NB4 (cell line): ENCODE results near the gene ZRANB3.
"Not testable (repeated sequence)": the region's sequence is repeated elsewhere in the genome, so short reads cannot be mapped to it uniquely, and the experiment has no call there.

Source experiments
- DNase-seq: peaks from one replicate; pipeline ENCODE4 v3.0.0; 2010; ENCODE audit warnings: low read depth
- H3K4me3 ChIP-seq: one replicate; pipeline ENCODE4 v1.5.1; 2011; ENCODE audit warnings: mild to moderate bottlenecking, low read depth, low read length, moderate library complexity
- MYC ChIP-seq: IDR thresholded peaks from 2 replicates; pipeline ENCODE4 v1.6.1; 2011; ENCODE audit warnings: low read depth, low read length
- POLR2A ChIP-seq: IDR thresholded peaks from 2 replicates; pipeline ENCODE4 v1.6.1; 2011; ENCODE audit warnings: mild to moderate bottlenecking; ENCODE audit not compliant: insufficient read length; ENCODE audit errors: extremely low read depth
- TF ChIP-seq, protein P1 (sequence below): IDR thresholded peaks from one replicate; pipeline ENCODE4 v1.5.1; 2012; ENCODE audit warnings: low read depth, low read length
- TF ChIP-seq, protein P2 (sequence below): IDR thresholded peaks from 2 replicates; pipeline ENCODE4 v1.6.1; 2011; ENCODE audit warnings: low read depth, low read length

The ZRANB3 gene

GRCh38 chr2:135093193-135093592, 437.8 kb downstream of the ZRANB3 start:
- TF ChIP-seq POLR2A: no peak
- TF ChIP-seq, protein P1, sequence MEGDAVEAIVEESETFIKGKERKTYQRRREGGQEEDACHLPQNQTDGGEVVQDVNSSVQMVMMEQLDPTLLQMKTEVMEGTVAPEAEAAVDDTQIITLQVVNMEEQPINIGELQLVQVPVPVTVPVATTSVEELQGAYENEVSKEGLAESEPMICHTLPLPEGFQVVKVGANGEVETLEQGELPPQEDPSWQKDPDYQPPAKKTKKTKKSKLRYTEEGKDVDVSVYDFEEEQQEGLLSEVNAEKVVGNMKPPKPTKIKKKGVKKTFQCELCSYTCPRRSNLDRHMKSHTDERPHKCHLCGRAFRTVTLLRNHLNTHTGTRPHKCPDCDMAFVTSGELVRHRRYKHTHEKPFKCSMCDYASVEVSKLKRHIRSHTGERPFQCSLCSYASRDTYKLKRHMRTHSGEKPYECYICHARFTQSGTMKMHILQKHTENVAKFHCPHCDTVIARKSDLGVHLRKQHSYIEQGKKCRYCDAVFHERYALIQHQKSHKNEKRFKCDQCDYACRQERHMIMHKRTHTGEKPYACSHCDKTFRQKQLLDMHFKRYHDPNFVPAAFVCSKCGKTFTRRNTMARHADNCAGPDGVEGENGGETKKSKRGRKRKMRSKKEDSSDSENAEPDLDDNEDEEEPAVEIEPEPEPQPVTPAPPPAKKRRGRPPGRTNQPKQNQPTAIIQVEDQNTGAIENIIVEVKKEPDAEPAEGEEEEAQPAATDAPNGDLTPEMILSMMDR: no peak
- TF ChIP-seq MYC: no peak
- TF ChIP-seq, protein P2, sequence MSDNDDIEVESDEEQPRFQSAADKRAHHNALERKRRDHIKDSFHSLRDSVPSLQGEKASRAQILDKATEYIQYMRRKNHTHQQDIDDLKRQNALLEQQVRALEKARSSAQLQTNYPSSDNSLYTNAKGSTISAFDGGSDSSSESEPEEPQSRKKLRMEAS: no peak
- DNase-seq: no peak
- H3K4me3 ChIP-seq: no peak overlapping the region

DNA sequence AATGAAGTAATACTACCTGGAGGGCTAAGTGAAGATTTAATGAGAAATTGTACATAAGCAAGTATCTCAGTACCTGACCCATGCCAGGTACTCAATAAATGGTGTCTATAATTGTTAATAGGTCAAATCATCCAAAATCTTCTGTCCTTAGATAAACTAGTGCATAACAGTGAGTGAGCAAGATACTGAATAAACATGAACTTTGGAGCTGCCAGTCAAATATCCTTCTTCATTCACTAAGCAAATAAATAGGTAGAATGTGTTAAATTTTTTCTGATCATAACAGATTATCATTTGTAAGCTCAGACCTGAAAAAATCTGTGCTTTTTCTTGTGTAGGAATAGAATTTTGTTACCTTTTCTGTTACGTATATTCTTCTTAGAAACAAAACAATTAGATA, 439.3 kb downstream of the ZRANB3 start:
- TF ChIP-seq POLR2A (no peak), MYC (no peak)
- TF ChIP-seq, protein P2: no peak
- TF ChIP-seq, protein P1: no peak
- H3K4me3 ChIP-seq: no peak overlapping the region
- DNase-seq: no peak

- not testable (repeated sequence) for DNase-seq, H3K4me3 ChIP-seq
These were observed 441.4 kb downstream of the ZRANB3 start for GRCh38 chr2:135089597-135089996.
